GM12892 (cell line): ENCODE data around the gene CALML5.

Experiments
- POLR2AphosphoS5 ChIP-seq: IDR thresholded peaks from 2 replicates; pipeline ENCODE4 v1.6.1; 2011; ENCODE audit warnings: low read depth, low read length, control low read depth
- TAF1 ChIP-seq: IDR thresholded peaks from 2 replicates; pipeline ENCODE4 v1.6.1; 2011; ENCODE audit warnings: low read depth, mild to moderate bottlenecking, control low read depth, low read length, borderline replicate concordance

DNA sequence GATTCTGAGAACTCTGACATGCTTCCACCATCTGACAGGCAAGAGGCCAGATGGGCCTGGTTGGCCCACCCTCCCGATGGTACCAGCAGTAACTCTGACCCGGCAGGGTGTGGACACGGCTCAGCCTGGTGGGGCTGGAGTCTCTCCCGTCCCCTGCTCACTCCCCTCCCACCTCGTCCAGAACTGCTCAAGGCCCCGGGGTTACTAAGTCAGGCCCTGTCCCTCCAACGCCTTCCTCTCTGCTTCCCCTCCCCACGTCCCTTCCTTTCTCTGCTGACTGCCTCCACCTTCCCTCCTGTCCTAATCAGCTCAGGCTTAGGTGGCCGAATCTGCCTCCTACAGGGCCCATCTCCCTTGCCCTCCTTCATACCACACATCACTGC lies 12.5 kb downstream of the CALML5 start:
- TF ChIP-seq POLR2AphosphoS5 (no peak), TAF1 (no peak)
